BLaER1 treated with 17β-estradiol and CSF1 and Interleukin-3, amounts not matched to agents 10 nM and 100 nM (cell line): ENCODE results near the gene MGME1.
"Not testable (repeated sequence)": the region's sequence is repeated elsewhere in the genome, so short reads cannot be mapped to it uniquely, and the experiment has no call there.

Experiments used
- H3K27ac ChIP-seq, 11 experiments: shearing (Covaris generic); formaldehyde crosslinking; 2 replicates each; pipeline ENCODE4 v1.8.1; 2022
- H3K27me3 ChIP-seq, 11 experiments: shearing (Covaris generic); formaldehyde crosslinking; 2 replicates each; pipeline ENCODE4 v1.8.1; 2022
- H3K36me3 ChIP-seq, 11 experiments: shearing (Covaris generic); formaldehyde crosslinking; 2 replicates each; pipeline ENCODE4 v1.8.1; 2022
- H3K4me1 ChIP-seq, 10 experiments: shearing (Covaris generic); formaldehyde crosslinking; 2 replicates each; pipeline ENCODE4 v1.8.1; 2022
- H3K4me2 ChIP-seq, 11 experiments: shearing (Covaris generic); formaldehyde crosslinking; 2 replicates each; pipeline ENCODE4 v1.8.1; 2022
- H3K4me3 ChIP-seq, 10 experiments: shearing (Covaris generic); formaldehyde crosslinking; 2 replicates each; pipeline ENCODE4 v1.8.1; 2022
- H3K9ac ChIP-seq, 11 experiments: shearing (Covaris generic); formaldehyde crosslinking; 2 replicates each; pipeline ENCODE4 v1.8.1; 2022
- H3K9me3 ChIP-seq, 11 experiments: shearing (Covaris generic); formaldehyde crosslinking; replicated peaks in 1 of 11; 2 replicates each; pipeline ENCODE4 v1.8.1; 2022
- H4K20me1 ChIP-seq, 11 experiments: shearing (Covaris generic); formaldehyde crosslinking; 2 replicates each; pipeline ENCODE4 v1.8.1; 2022
- Cebpa-rat ChIP-seq, 11 experiments: shearing (Covaris generic); IDR thresholded peaks; 2 replicates each; pipeline ENCODE4 v1.8.1; 2022

The MGME1 gene

GRCh38 chr20:17952692-17953684 lies 15.8 kb upstream of the MGME1 start:
- Histone ChIP-seq H3K36me3 (peaks cover 86 to 100% (median 95%) of the 10 kb centered on the region in 11 experiments), H3K27ac (peak overlapping the region in 5 of 11 experiments; percentile 4 to 100 (median 99); a peak in 6 of 22 replicates), H3K9ac (peak overlapping the region in 1 of 11 experiments; percentile 99; a peak in 2 of 22 replicates), H3K27me3 (no peaks in the 10 kb centered on the region), H3K9me3 (no peaks in the 10 kb centered on the region), H3K4me3 (no peak overlapping the region), H3K4me1 (peaks cover 60 to 99% (median 79%) of the 10 kb centered on the region in 10 experiments), H3K4me2 (peak overlapping the region in 10 of 11 experiments; percentile 19 to 98 (median 69); a peak in 14 of 22 replicates), H4K20me1 (peaks cover 67 to 100% (median 96%) of the 10 kb centered on the region in 11 experiments)
- no peak for TF ChIP-seq Cebpa-rat (IDR thresholded peaks at IDR 0.05)

GRCh38 chr20:17953935-17954334 lies 14.9 kb upstream of the MGME1 start:
- Histone ChIP-seq H3K27me3 (no peaks in the 10 kb centered on the region), H3K4me1 (peaks cover 64 to 99% (median 83%) of the 10 kb centered on the region in 10 experiments), H4K20me1 (peaks cover 75 to 100% (median 99%) of the 10 kb centered on the region in 11 experiments), H3K36me3 (peaks cover 77 to 90% (median 85%) of the 10 kb centered on the region in 11 experiments), H3K9me3 (no peaks in the 10 kb centered on the region), H3K4me3 (no peak overlapping the region), H3K27ac (peak overlapping the region in 5 of 11 experiments; percentile 99 to 100 (median 99); a peak in 9 of 22 replicates), H3K4me2 (peak overlapping the region in 10 of 11 experiments; percentile 19 to 98 (median 97); a peak in 16 of 22 replicates), H3K9ac (peak overlapping the region in 3 of 11 experiments; percentile 7 to 99 (median 98); a peak in 4 of 22 replicates)
- TF ChIP-seq Cebpa-rat (IDR thresholded peaks at IDR 0.05) = no peak

DNA sequence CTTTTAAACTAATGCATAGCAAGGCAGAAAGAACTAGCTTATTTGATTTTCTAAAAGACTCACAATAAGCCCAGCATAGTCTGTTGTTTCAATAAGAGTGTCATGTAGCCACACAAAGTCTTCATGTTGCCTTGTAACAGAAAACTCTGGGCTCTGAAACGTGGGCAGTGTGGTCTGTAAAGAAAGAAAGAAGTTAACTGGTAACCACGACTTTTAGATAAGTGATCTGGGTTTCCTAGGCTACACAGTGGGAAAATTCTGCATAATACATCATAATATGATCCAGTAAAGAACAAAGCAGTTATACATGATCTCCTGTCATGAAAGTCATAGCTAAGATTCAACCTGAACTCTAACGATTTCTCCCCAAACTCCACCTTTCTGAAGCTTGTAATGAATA lies 13.5 kb upstream of the MGME1 start:
- Histone ChIP-seq H3K27ac (peak overlapping the region; percentile 41 to 100 (median 99); a peak in 21 of 22 replicates), H3K4me2 (peak overlapping the region; percentile 97 to 99 (median 98); a peak in 21 of 22 replicates), H3K36me3 (peaks cover 63 to 80% (median 74%) of the 10 kb centered on the region in 11 experiments), H3K4me3 (peak overlapping the region in 3 of 10 experiments; percentile 51 to 97 (median 95); a peak in 6 of 20 replicates), H3K4me1 (peaks cover 76 to 99% (median 84%) of the 10 kb centered on the region in 10 experiments), H3K27me3 (no peaks in the 10 kb centered on the region), H3K9me3 (no peaks in the 10 kb centered on the region), H4K20me1 (peaks cover 74 to 100% (median 99%) of the 10 kb centered on the region in 11 experiments), H3K9ac (peak overlapping the region; percentile 44 to 100 (median 73); a peak in 16 of 22 replicates)
- TF ChIP-seq Cebpa-rat (IDR thresholded peaks at IDR 0.05) = no peak

GRCh38 chr20:17956099-17956685 lies 12.6 kb upstream of the MGME1 start:
- H3K36me3 ChIP-seq = peaks cover 54 to 74% (median 65%) of the 10 kb centered on the region in 11 experiments
- H3K27me3 ChIP-seq = no peaks in the 10 kb centered on the region
- peak overlapping the region; percentile 44 to 100 (median 73) for H3K9ac ChIP-seq
- H3K4me3 ChIP-seq = peak overlapping the region in 9 of 10 experiments; percentile 25 to 97 (median 48); a peak in 16 of 20 replicates
- no peaks in the 10 kb centered on the region for H3K9me3 ChIP-seq
- H4K20me1 ChIP-seq = peaks cover 81 to 100% (median 99%) of the 10 kb centered on the region in 11 experiments
- peak overlapping the region; percentile 41 to 100 (median 99); a peak in 21 of 22 replicates for H3K27ac ChIP-seq
- H3K4me1 ChIP-seq = peaks cover 81 to 99% (median 88%) of the 10 kb centered on the region in 10 experiments
- peak in 2 of 11 experiments; percentile 43 to 79; a peak in 5 of 22 replicates for TF ChIP-seq Cebpa-rat (IDR thresholded peaks at IDR 0.05)
- H3K4me2 ChIP-seq = peak overlapping the region; percentile 97 to 99 (median 98)

- Histone ChIP-seq H3K36me3 (peaks cover 39 to 59% (median 50%) of the 10 kb centered on the region in 11 experiments), H3K4me1 (peaks cover 96 to 100% (median 100%) of the 10 kb centered on the region in 10 experiments), H4K20me1 (peaks cover 73 to 100% (median 100%) of the 10 kb centered on the region in 11 experiments), H3K9me3 (no peaks in the 10 kb centered on the region), H3K9ac (peak overlapping the region; percentile 26 to 100 (median 98)), H3K27ac (peak overlapping the region; percentile 95 to 100 (median 99); a peak in 21 of 22 replicates), H3K27me3 (no peaks in the 10 kb centered on the region), H3K4me3 (peak overlapping the region in 4 of 10 experiments; percentile 46 to 97 (median 94); a peak in 6 of 20 replicates), H3K4me2 (peak overlapping the region; percentile 97 to 99 (median 98))
- TF ChIP-seq Cebpa-rat (IDR thresholded peaks at IDR 0.05) = no peak
Observed at GRCh38 chr20:17957505-17958363, 11.1 kb upstream of the MGME1 start.

- Histone ChIP-seq H3K27ac (peak overlapping the region; percentile 95 to 100 (median 99); a peak in 21 of 22 replicates), H3K9ac (peak overlapping the region; percentile 75 to 100 (median 99))
Observed at GRCh38 chr20:17958373-17959256, 10.2 kb upstream of the MGME1 start.

DNA sequence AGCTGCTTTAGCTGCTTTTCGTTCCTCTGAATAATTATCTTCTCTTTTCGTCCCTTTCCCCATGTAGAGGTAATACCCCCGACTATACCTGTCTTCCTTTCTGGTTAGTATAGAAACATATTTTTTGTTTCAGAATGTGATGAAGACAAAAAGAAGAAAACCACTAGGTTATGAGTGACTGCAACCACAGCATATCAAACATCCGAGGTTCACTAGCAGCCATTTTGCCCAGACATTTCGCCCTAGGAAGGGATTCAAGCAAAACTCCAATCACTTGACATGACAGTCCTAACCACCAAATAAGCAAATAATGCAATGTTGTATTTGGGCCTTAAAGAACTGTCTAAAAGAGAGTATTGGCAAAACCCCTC lies 9.6 kb upstream of the MGME1 start:
- H3K36me3 ChIP-seq = peaks cover 24 to 59% (median 46%) of the 10 kb centered on the region in 11 experiments
- H3K4me3 ChIP-seq = peak overlapping the region; percentile 21 to 99 (median 93); a peak in 17 of 20 replicates
- no peaks in the 10 kb centered on the region for H3K9me3 ChIP-seq
- peak overlapping the region; percentile 95 to 100 (median 99); a peak in 21 of 22 replicates for H3K27ac ChIP-seq
- no peak for TF ChIP-seq Cebpa-rat (IDR thresholded peaks at IDR 0.05)
- peaks cover 98 to 100% (median 100%) of the 10 kb centered on the region in 10 experiments for H3K4me1 ChIP-seq
- peak overlapping the region; percentile 97 to 99 (median 98) for H3K4me2 ChIP-seq
- H4K20me1 ChIP-seq = peaks cover 59 to 100% (median 100%) of the 10 kb centered on the region in 11 experiments
- peak overlapping the region; percentile 75 to 100 (median 99) for H3K9ac ChIP-seq
- no peaks in the 10 kb centered on the region for H3K27me3 ChIP-seq

More at GRCh38 chr20:17958373-17959256, 10.2 kb upstream of the MGME1 start:
- TF ChIP-seq Cebpa-rat (IDR thresholded peaks at IDR 0.05) = no peak
- Histone ChIP-seq H3K27me3 (no peaks in the 10 kb centered on the region), H3K4me2 (peak overlapping the region; percentile 97 to 99 (median 98)), H3K36me3 (peaks cover 30 to 59% (median 47%) of the 10 kb centered on the region in 11 experiments), H3K9me3 (no peaks in the 10 kb centered on the region), H3K4me3 (peak overlapping the region in 9 of 10 experiments; percentile 14 to 99 (median 93); a peak in 15 of 20 replicates), H4K20me1 (peaks cover 65 to 100% (median 100%) of the 10 kb centered on the region in 11 experiments), H3K4me1 (peaks cover 98 to 100% (median 100%) of the 10 kb centered on the region in 10 experiments)

DNA sequence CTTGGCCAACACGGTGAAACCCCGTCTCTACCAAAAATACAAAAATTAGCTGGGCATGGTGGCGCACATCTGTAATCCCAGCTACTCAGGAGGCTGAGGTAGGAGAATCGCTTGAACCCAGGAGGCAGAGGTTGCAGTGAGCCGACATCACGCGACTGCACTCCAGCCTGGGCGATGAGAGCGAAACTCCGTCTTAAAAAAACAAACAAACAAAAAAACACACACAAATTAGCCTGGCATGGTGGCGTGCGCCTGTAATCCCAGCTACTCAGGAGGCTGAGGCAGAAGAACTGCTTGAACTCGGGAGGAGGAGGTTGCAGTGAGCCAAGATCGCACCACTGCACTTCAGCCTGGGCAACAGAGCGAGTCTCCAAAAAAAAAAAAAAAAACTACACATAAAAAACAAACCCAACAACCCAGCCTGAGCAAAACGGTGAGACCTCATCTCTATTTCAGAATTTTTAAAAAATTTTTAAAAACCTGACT lies 8.4 kb upstream of the MGME1 start:
- Histone ChIP-seq H3K36me3 (peaks cover 14 to 59% (median 45%) of the 10 kb centered on the region in 11 experiments; a peak in 19 of 22 replicates), H3K9ac (peak overlapping the region; percentile 75 to 100 (median 99)), H4K20me1 (peaks cover 48 to 100% (median 100%) of the 10 kb centered on the region in 11 experiments), H3K4me2 (peak overlapping the region; percentile 97 to 99 (median 98)), H3K4me1 (peaks cover 98 to 100% (median 100%) of the 10 kb centered on the region in 10 experiments), H3K27ac (peak overlapping the region; percentile 95 to 100 (median 99); a peak in 21 of 22 replicates), H3K4me3 (peak overlapping the region; percentile 87 to 99 (median 96); a peak in 17 of 20 replicates)
- H3K27me3 ChIP-seq, H3K9me3 ChIP-seq: not testable (repeated sequence)
